IMR-90 (cell line): Measurements from ENCODE around the gene OLFML3. TPM values are rescaled to one million over a fixed set of nuclear protein-coding genes. Genes with fewer than 3 reads are reported as not detected.
"Not testable (repeated sequence)": the region's sequence is repeated elsewhere in the genome, so short reads cannot be mapped to it uniquely, and the experiment has no call there.

ENCODE experiments used
- ATAC-seq: fragments of 200-7000 bp; cut with Tn5 transposase; 2 replicates; pipeline ENCODE4 v1.9.1; 2020; ENCODE audit warnings: low read depth, mild to moderate bottlenecking, moderate library complexity
- BruUV-seq: library from RNA; stranded (reverse); fragments of 400-500 nt; replicated peaks from 2 replicates; lab custom pipeline; 2021; lab: Mats Ljungman, UMichigan
- CTCF ChIA-PET: fragments of 300-600 bp; formaldehyde crosslinking; extraction: SDS; loops from one replicate; lab custom pipeline; 2021; ENCODE audit warnings: antibody characterized with exemption; lab: Yijun Ruan, JAX
- POLR2A ChIA-PET: fragments of 300-600 bp; sonication (Branson Sonifier 250); formaldehyde crosslinking; loops from one replicate; lab custom pipeline; 2022; ENCODE audit warnings: antibody characterized with exemption; ENCODE audit not compliant: unreplicated experiment; lab: Charles Lee
- DNase-seq: peaks from one replicate; pipeline ENCODE4 v3.0.0; 2013
- H2AFZ ChIP-seq: replicated peaks from 2 replicates; pipeline ENCODE3; 2013; ENCODE audit warnings: low read length, mild to moderate bottlenecking; ENCODE audit not compliant: poor library complexity
- H2AK5ac ChIP-seq: 2 replicates; pipeline ENCODE4 v1.6.1; 2013; ENCODE audit warnings: low read depth, low read length, inconsistent platforms
- H2AK9ac ChIP-seq: replicated peaks from 2 replicates; pipeline ENCODE3; 2013; ENCODE audit warnings: mild to moderate bottlenecking, low read depth, low read length, moderate library complexity; ENCODE audit not compliant: poor library complexity
- H2BK120ac ChIP-seq: 2 replicates; pipeline ENCODE4 v1.6.1; 2013; ENCODE audit warnings: low read depth, low read length, inconsistent platforms
- H2BK15ac ChIP-seq: 3 replicates; pipeline ENCODE4 v1.6.1; 2013; ENCODE audit warnings: low read depth, low read length, inconsistent platforms
- H2BK20ac ChIP-seq: 2 replicates; pipeline ENCODE4 v1.6.1; 2013; ENCODE audit warnings: low read depth, mild to moderate bottlenecking, inconsistent platforms, low read length, moderate library complexity
- H2BK5ac ChIP-seq: 2 replicates; pipeline ENCODE4 v1.6.1; 2013; ENCODE audit warnings: mild to moderate bottlenecking, low read depth, low read length, inconsistent platforms; ENCODE audit not compliant: poor library complexity, severe bottlenecking
- H3K14ac ChIP-seq: replicated peaks from 2 replicates; pipeline ENCODE4 v1.6.1; 2013; ENCODE audit warnings: low read depth, low read length, inconsistent platforms
- H3K18ac ChIP-seq: 2 replicates; pipeline ENCODE4 v1.6.1; 2013; ENCODE audit warnings: low read depth, low read length, control low read depth
- H3K23ac ChIP-seq: 2 replicates; pipeline ENCODE4 v1.6.1; 2013; ENCODE audit warnings: low read depth, low read length, inconsistent platforms
- H3K27ac ChIP-seq: 2 replicates; pipeline ENCODE4 v1.5.1; 2013; ENCODE audit warnings: mild to moderate bottlenecking, control low read depth, low read length; ENCODE audit not compliant: insufficient read depth
- H3K27me3 ChIP-seq: 2 replicates; pipeline ENCODE4 v1.6.1; 2013; ENCODE audit warnings: low read length; ENCODE audit not compliant: control insufficient read depth, insufficient read depth
- H3K36me3 ChIP-seq: 2 replicates; pipeline ENCODE4 v1.6.1; 2013; ENCODE audit warnings: low read length, mixed read lengths; ENCODE audit not compliant: control insufficient read depth, insufficient read depth
- H3K4ac ChIP-seq: 2 replicates; pipeline ENCODE4 v1.6.1; 2013; ENCODE audit warnings: low read depth, low read length, inconsistent platforms
- H3K4me1 ChIP-seq: 2 replicates; pipeline ENCODE4 v1.6.1; 2013; ENCODE audit warnings: low read length, mixed read lengths; ENCODE audit not compliant: control insufficient read depth, insufficient read depth
- H3K4me2 ChIP-seq: 2 replicates; pipeline ENCODE4 v1.6.1; 2013; ENCODE audit warnings: low read depth, mild to moderate bottlenecking, control low read depth, low read length, moderate library complexity
- H3K4me3 ChIP-seq: 2 replicates; pipeline ENCODE4 v1.5.1; 2013; ENCODE audit warnings: low read depth, mild to moderate bottlenecking, control low read depth, low read length, moderate library complexity; ENCODE audit not compliant: insufficient read depth
- H3K56ac ChIP-seq: 2 replicates; pipeline ENCODE4 v1.6.1; 2013; ENCODE audit warnings: low read length, inconsistent platforms; ENCODE audit not compliant: insufficient read depth; ENCODE audit errors: extremely low read depth
- H3K79me1 ChIP-seq, 2 experiments: 2 replicates each; pipeline ENCODE4 v1.6.1; 2013; ENCODE audit warnings: low read length in 2 of 2, inconsistent platforms in 1 of 2, low read depth in 1 of 2
- H3K9ac ChIP-seq: 2 replicates; pipeline ENCODE4 v1.6.1; 2013; ENCODE audit warnings: low read depth, low read length, control low read depth
- H3K9me1 ChIP-seq: 2 replicates; pipeline ENCODE4 v1.6.1; 2013; ENCODE audit warnings: low read length, inconsistent platforms; ENCODE audit not compliant: insufficient read depth
- H3K9me3 ChIP-seq: 2 replicates; pipeline ENCODE4 v1.6.1; 2013; ENCODE audit warnings: low read length; ENCODE audit not compliant: control insufficient read depth, insufficient read depth
- H4K20me1 ChIP-seq: 2 replicates; pipeline ENCODE4 v1.6.1; 2013; ENCODE audit warnings: low read length, inconsistent platforms; ENCODE audit not compliant: insufficient read depth
- H4K5ac ChIP-seq: 2 replicates; pipeline ENCODE4 v1.6.1; 2013; ENCODE audit warnings: mild to moderate bottlenecking, low read depth, low read length, control low read depth
- H4K8ac ChIP-seq, 2 experiments: 2 replicates each; pipeline ENCODE4 v1.6.1; 2013; ENCODE audit warnings: low read depth in 2 of 2, low read length in 2 of 2, control low read depth in 1 of 2, inconsistent platforms in 1 of 2
- H4K91ac ChIP-seq: 2 replicates; pipeline ENCODE4 v1.6.1; 2013; ENCODE audit warnings: low read depth, low read length, inconsistent platforms; ENCODE audit not compliant: insufficient read depth
- CEBPB ChIP-seq: IDR thresholded peaks from 2 replicates; pipeline ENCODE4 v1.6.1; 2012; ENCODE audit warnings: low read depth, low read length, improper control_type of control experiment
- WGBS, 2 experiments: methylation state at CpG; one replicate each; pipeline versions ENCODE4 v1.1.5 to v1.1.7; 2013; ENCODE audit warnings: missing lambda C conversion rate in 2 of 2; ENCODE audit not compliant: insufficient read length in 1 of 2; ENCODE audit errors: extremely low coverage in 2 of 2; 5-methylcytosine and 5-hydroxymethylcytosine counted together
- dilution Hi-C: fragments of 300-500 bp; cut with HindIII; formaldehyde crosslinking; loops from one replicate; pipeline ENCODE4 v1.14.3; 2018; ENCODE audit warnings: low sequenced_read_pairs; ENCODE audit not compliant: unreplicated experiment
- in situ Hi-C: fragments of 300-500 bp; cut with MboI; formaldehyde crosslinking; loops from 3 replicates; pipeline ENCODE4 v1.14.3; 2019; ENCODE audit warnings: low sequenced_read_pairs, inconsistent platforms, mixed read lengths
- intact Hi-C: fragments of 100-400 bp; cut with micrococcal nuclease; formaldehyde crosslinking; loops from 2 replicates; pipeline ENCODE4 v1.10.0; 2022
- polyA plus RNA-seq, 3 experiments: library from polyadenylated mRNA; depleted of rRNA; stranded (reverse); fragments of >200 nt; gene quantifications; 2 replicates each; pipeline ENCODE4 v1.2.3, GENCODE V29; 2012; ENCODE audit warnings: low replicate concordance in 1 of 3
- total RNA-seq: library from RNA; depleted of rRNA; stranded (reverse); fragments of >200 nt; gene quantifications from 2 replicates; pipeline ENCODE4 v1.2.3, GENCODE V29; 2012

OLFML3 gene
- total and polyA plus RNA-seq, 2 of the 4 experiments (the other 2 are of a cell fraction) = 40.9 to 71.3 TPM

GRCh38 chr1:113948151-113948550 is 31.1 kb upstream of the OLFML3 start:
- peaks cover 29 to 56% of the 10 kb centered on the region in 2 experiments for H3K79me1 ChIP-seq

More at GRCh38 chr1:113948151-113948550, 31.1 kb upstream of the OLFML3 start:
- H4K20me1 ChIP-seq = peaks cover 14% of the 10 kb centered on the region; the same call in 1 of the 2 replicates
- H3K9ac ChIP-seq, H3K27ac ChIP-seq, DNase-seq, H2BK20ac ChIP-seq, H3K9me1 ChIP-seq, H3K18ac ChIP-seq, H4K5ac ChIP-seq, H3K23ac ChIP-seq, H2AK9ac ChIP-seq, H4K91ac ChIP-seq, H3K4me1 ChIP-seq, in situ Hi-C loops, H4K8ac ChIP-seq, H3K56ac ChIP-seq, H3K4ac ChIP-seq, H3K14ac ChIP-seq, H3K36me3 ChIP-seq, H2BK15ac ChIP-seq, H2AFZ ChIP-seq, H3K9me3 ChIP-seq, H2BK5ac ChIP-seq, BruUV-seq, H3K27me3 ChIP-seq, H3K4me3 ChIP-seq, H3K4me2 ChIP-seq, dilution Hi-C loops, H2BK120ac ChIP-seq, H2AK5ac ChIP-seq: not testable (repeated sequence)
- intact Hi-C loops = loop anchor here (5.0 kb wide), 1 partner anchor 111 kb away; no protein-coding TSS in a partner anchor
- no CpG with 5 or more reads among the region's 4 CpGs for WGBS, 2 experiments
- ChIA-PET POLR2A (interaction anchor here (0.6 to 1.1 kb wide), 2 partner anchors 18 to 23 kb away, joined by 3 to 14 read pairs; no protein-coding TSS in a partner anchor), CTCF (interaction anchor here (0.6 to 1.5 kb wide), 2 partner anchors 11 to 1235 kb away, joined by 3 to 5 read pairs; no protein-coding TSS in a partner anchor)
- peak; percentile 50 for TF ChIP-seq CEBPB
- peak; percentile 19; the same call in 1 of the 2 replicates for ATAC-seq
